Ovary (tissue), 3 donors: ENCODE measurements around the gene MRPL11.

ENCODE experiments used
- EP300 ChIP-seq: sonication (generic); formaldehyde crosslinking; IDR thresholded peaks from one replicate; pipeline ENCODE4 v1.6.1; 2017; ENCODE audit warnings: antibody characterized with exemption
- POLR2A ChIP-seq: fragments of 450-650 bp; IDR thresholded peaks from one replicate; pipeline ENCODE4 v1.6.1; 2017; ENCODE audit warnings: antibody characterized with exemption, mild to moderate bottlenecking, moderate library complexity
- TF ChIP-seq, protein P1 (sequence below), 3 donors: fragments of 450-650 bp in 2 of 3; fragments of 200-600 bp in 1 of 3; IDR thresholded peaks; one replicate each; pipeline versions ENCODE4 v1.5.1 to v1.8.0; 2016 to 2022; ENCODE audit warnings: antibody characterized with exemption in 3 of 3, mild to moderate bottlenecking in 1 of 3
- donor health status: DM: no; HTN: no; CAD: no.

DNA sequence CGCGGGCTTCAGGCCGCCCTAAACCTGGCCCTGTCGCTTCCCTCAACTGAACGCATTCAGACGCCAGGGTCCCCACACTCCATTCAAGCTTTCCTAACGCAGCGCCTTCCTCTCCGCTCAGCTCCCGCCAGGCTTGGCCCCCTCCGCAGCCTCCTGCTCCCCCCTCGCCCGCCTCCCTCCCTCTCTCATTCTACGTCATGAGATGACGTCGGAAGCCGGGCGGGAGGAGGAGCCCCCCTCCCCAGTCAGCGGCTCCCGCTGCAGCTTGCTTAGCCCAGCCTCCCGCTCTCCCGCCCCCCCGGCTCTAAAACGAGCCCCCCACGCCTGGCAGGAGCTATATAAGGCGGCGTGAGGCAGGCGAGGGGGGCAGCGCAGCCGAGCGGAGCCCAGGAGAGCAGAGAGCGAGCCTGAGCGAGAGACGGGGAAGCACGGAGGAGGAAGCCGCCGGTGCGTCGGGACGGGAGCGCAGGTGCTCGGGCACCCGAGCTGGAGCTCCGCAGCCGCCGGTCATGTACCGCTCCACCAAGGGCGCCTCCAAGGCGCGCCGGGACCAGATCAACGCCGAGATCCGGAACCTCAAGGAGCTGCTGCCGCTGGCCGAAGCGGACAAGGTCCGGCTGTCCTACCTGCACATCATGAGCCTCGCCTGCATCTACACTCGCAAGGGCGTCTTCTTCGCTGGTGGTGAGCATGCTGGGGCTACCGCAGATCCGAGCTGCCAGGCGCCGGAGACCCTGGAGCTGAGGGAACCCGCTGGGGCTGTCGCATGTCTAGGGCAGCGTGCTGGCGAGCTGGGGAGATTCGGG, 17.8 kb downstream of the MRPL11 start, which contains the start of gene NPAS4:
- TF ChIP-seq POLR2A (no peak), EP300 (no peak)
- TF ChIP-seq, protein P1, sequence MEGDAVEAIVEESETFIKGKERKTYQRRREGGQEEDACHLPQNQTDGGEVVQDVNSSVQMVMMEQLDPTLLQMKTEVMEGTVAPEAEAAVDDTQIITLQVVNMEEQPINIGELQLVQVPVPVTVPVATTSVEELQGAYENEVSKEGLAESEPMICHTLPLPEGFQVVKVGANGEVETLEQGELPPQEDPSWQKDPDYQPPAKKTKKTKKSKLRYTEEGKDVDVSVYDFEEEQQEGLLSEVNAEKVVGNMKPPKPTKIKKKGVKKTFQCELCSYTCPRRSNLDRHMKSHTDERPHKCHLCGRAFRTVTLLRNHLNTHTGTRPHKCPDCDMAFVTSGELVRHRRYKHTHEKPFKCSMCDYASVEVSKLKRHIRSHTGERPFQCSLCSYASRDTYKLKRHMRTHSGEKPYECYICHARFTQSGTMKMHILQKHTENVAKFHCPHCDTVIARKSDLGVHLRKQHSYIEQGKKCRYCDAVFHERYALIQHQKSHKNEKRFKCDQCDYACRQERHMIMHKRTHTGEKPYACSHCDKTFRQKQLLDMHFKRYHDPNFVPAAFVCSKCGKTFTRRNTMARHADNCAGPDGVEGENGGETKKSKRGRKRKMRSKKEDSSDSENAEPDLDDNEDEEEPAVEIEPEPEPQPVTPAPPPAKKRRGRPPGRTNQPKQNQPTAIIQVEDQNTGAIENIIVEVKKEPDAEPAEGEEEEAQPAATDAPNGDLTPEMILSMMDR (IDR thresholded peaks at IDR 0.05) = no peak
